HG03060 (cell line): ENCODE results near the gene IGF1R.

Source experiments
- ATAC-seq: cut with Tn5 transposase; IDR thresholded peaks from one replicate; pipeline ENCODE4 v1.9.1; 2021; ENCODE audit warnings: low read depth, moderate number of reproducible peaks; ENCODE audit not compliant: unreplicated experiment

IGF1R gene

DNA sequence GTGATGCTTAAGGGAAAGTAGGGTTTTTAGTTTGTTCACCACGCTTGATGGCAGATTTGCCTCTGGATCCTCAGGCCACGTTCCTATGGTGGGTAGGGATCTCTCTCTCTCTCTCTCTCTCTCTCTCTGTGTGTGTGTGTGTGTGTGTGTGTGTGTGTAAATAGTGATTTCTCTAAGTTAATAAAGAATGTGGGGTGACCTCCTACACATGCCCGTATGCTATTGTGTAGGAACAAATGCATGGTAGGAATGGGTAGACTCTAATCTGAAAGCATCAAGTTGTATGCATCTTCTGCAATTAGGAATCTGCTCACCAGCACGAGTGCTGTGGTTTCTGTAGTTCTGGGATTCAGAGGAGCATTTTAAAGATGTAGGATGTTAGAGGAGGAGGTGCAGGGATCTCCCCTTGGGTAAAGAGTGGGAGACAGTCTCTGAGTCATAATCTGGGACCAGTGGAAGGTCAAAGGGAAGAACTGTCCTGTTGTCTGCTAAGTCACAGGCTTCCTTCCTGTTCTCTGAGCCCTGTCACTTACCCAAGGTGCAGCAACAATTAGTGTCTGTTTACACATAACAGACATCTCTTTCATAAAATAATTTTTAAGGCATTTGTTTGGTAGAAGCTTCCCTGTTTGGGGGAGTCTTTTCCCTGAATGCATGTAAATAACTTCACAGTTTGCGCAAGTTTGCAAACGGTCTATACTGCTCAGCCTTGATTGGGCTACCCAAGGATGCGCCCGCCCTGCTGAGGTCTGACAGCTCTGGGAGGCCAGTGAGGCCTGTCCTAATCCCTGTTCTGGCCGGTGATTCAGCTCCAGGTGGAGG lies 139.8 kb downstream of the IGF1R start:
- no peak for ATAC-seq

DNA sequence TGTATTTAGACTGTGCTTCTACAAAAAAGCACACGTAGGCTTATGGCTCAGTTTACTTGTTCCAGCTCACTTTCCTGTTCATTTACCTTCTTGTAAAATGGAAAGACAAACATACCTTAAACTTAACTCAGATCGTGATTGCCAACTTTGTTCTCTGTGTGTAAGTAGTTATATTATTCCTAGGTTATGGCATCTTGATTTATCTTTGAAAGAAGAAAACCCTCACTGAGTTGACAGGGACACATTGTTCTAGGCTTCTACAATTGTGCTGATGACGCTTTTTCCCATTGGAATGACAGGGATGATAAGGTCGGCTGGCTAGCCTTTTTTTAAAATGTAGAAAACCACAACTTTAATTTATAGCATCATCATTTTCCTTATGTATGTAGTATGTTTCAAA lies 140.7 kb downstream of the IGF1R start:
- no peak for ATAC-seq

DNA sequence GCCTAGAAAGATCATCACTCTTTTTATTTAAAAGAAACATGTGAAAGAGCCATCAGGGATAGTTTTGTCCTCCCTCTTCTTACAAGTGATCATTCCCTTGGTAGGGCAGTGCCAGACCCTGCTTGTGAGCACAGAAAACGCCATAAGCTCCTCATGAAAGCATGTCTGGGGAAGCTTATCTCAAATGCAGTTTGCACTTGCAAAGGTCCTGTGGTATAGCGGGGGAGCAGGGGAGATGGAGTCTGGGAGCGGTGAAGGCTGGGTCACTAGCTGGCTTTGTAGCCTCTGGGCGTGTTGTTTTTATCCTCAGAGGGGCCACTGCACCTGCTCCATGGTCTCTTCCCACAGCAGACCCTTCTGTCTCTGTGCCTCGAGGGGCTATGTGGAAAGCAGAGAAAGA lies 141.9 kb downstream of the IGF1R start:
- no peak for ATAC-seq

DNA sequence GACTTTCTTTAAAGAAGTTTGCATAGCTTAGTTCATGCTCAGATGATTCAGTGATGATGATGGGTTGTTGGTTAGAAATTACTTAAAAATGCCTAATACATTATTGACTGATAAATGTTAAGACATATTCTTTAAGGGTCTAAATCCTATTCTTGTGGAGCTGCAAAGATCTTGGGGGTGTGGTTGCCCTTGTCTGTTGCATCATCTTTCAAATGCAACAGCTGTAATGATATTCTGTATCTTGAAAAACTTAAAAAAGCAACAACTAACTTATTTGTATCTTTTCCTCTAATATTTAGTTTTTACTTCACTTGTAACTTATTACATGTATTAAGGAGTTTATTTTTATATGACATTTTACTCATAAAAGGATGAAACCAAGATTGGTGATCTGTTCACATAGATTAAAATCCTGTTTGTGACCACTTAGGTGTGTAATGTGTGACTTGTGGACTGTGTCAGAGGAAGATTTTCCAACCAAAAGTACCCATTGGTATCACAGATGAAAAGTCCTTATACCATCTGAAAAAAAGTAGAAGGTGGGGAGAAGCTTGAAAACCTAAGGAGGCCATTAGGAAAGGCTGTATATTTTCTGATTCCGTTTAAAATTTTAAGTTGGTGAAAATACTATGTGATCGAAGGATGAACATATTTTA lies 142.8 kb downstream of the IGF1R start:
- ATAC-seq, result no peak

DNA sequence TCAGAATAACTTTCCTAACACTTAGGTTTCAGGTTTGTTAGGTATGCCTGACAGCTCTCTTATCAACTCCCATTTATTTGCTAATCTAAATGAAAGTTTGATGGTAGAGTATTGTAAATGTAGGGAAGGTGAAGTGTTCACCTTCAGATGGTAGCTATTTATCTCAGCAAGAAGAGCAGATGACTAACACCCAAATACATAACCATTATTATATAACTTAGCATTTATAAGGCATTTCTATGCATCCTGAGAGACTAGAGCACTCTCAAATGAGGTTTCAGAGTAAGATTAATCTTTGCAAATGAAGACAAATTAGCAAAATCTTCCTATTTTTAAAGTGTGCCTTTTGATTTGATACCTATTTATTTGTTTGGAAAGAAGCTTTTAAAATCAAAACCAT lies 143.8 kb downstream of the IGF1R start:
- ATAC-seq, result no peak

GRCh38 chr15:98794211-98794610 lies 145.9 kb downstream of the IGF1R start:
- no peak for ATAC-seq

DNA sequence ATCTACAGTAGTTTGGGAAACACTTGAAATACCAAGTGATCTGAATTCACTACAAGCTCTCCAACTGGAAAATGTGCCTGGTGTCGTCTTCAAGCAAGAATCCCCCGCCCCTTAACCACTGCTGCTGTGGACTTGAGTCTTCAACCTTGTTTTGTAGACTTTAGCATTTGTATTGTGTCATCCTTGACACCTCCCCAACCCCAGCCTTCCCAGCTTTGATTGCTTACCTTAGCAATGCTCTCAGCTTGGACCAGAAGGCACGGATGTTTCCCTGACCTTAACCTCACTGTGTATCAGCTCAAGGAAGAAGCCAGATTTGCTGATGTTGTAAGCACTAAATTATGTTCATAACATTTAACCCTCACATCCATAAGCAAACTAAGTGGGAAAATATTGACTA lies 146.4 kb downstream of the IGF1R start:
- no peak for ATAC-seq

GRCh38 chr15:98795980-98796379 lies 147.6 kb downstream of the IGF1R start:
- ATAC-seq, result no peak

DNA sequence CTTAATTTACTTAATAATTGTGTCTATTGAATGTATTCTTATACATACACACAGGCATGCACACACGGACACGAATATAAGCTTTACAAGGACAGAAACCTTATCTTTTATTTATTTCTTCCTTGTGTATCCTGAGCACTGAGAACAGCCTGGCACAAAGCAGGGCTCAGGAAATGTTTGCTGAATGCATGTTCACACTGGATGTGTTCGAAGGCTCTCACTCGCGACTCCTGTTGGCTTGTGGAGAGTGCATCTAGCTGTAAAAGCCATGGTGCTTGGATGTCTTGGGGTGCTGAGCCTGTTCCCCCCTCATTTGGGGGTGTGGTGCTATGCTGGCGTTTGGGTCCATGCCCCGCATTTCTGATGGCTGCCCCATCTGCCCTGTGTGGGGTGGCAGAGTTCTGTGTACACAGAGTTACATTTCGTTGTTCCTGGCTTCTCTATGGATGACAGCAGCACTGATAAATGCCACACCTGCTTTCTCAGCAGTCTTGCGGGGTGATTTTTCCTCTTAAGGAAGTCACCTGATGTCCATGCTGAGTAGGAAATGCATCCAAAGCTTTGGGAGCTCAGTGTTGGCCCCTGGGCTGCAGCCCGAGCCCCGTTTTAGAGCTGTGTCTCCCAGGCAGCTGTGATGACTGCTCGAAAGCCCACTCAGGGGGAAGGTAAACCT lies 148.5 kb downstream of the IGF1R start:
- ATAC-seq, result no peak

GRCh38 chr15:98798375-98798893 lies 150.1 kb downstream of the IGF1R start:
- no peak for ATAC-seq

GRCh38 chr15:98799461-98800390 lies 151.4 kb downstream of the IGF1R start:
- ATAC-seq, result no peak

DNA sequence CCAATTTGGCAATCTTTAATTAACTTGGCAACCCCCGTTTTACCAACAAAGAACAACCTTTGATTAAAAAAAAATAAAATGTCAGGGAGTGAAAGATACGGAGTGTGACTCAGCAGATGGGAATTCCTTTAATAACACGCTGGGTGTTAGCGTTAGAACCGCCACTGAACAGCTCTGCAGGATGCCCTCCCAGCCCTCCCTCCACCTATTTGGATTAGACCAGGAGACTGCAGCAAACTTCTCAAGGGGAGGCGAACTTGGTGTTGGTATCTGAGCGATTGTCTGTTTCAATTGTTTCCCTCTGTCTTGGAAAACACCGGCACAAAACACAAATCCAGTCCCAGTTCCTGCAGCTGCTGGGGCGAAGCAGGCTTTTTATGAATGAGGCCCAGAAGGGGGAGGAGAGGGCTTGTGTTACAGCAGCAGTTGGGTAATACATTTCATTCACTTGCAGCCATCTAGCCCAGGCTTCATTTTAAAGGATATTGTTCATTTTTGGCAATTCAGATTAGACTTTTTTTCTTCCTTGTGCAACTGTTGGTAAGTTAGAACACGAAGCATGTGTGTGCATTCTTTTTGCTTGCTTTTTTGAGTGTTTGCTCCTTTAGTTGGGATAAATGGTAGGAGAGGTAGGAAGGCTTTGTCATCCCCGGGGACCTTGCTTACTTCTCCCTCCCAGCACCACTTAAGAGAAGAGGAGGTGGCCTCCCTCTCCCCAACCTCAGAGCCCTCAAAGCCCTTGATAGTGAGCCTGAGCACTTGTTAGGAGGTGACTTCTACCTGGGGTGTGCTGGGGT lies 152.3 kb downstream of the IGF1R start:
- ATAC-seq, result no peak

DNA sequence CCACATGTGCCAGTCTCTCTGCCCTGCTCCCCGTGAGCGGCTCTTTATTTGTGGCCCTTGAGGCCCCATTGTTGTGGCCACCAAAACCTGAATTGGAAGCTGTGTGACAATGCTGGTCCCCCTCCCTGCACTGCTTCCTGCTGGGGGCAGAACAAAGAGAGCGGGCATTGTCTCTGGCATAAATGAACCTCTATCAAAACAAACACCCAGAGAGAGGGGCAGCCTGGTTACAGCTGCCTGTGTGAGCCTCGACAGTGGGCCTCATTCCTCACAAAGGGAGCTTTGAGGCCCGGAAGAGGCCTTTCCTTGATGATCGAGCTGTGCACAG lies 152.9 kb downstream of the IGF1R start:
- no peak for ATAC-seq

- no peak for ATAC-seq
Measured at GRCh38 chr15:98802187-98802586, 153.8 kb downstream of the IGF1R start.

GRCh38 chr15:98803228-98804056 lies 155.1 kb downstream of the IGF1R start:
- no peak for ATAC-seq

GRCh38 chr15:98804057-98804380 lies 155.7 kb downstream of the IGF1R start:
- ATAC-seq, result no peak

GRCh38 chr15:98805434-98806274 lies 157.3 kb downstream of the IGF1R start:
- ATAC-seq, result no peak

- no peak for ATAC-seq
Measured at GRCh38 chr15:98806275-98806895, 158.0 kb downstream of the IGF1R start.
